Esophagus squamous epithelium (tissue), 5 donors: ENCODE measurements around the gene KIF26B. TPM values are rescaled to one million over a fixed set of nuclear protein-coding genes. Genes with fewer than 3 reads are reported as not detected.

Experiments
- DNase-seq: peaks from one replicate; lab custom pipeline; 2025; lab: John Stamatoyannopoulos, UW
- H3K27ac ChIP-seq, 4 donors: fragments of 200-600 bp; sonication (generic); one replicate each; pipeline ENCODE4 v1.5.1; 2016 to 2019; ENCODE audit warnings: mild to moderate bottlenecking in 1 of 4
- H3K27me3 ChIP-seq, 4 donors: fragments of 200-600 bp; sonication (generic); 1 replicate in 3 of 4; 2 replicates in 1 of 4; pipeline versions ENCODE4 v1.5.1 to v1.6.0; 2017 to 2021; ENCODE audit warnings: antibody characterized with exemption in 1 of 4
- H3K36me3 ChIP-seq, 3 donors: fragments of 200-600 bp; sonication (generic); one replicate each; pipeline ENCODE4 v1.5.1; 2016 to 2019
- H3K4me1 ChIP-seq, 3 donors: fragments of 200-600 bp; sonication (generic); one replicate each; pipeline ENCODE4 v1.5.1; 2017 to 2019
- H3K4me3 ChIP-seq, 4 donors: fragments of 200-600 bp; sonication (generic); 1 replicate in 3 of 4; 2 replicates in 1 of 4; pipeline ENCODE4 v1.5.1; 2016 to 2019; ENCODE audit warnings: mild to moderate bottlenecking in 2 of 4, moderate library complexity in 1 of 4
- H3K9me3 ChIP-seq, 3 donors: fragments of 200-600 bp; sonication (generic); one replicate each; pipeline ENCODE4 v1.5.1; 2016 to 2019
- POLR2A ChIP-seq, 4 donors: fragments of 450-650 bp; IDR thresholded peaks; one replicate each; pipeline ENCODE4 v1.6.1; 2017; ENCODE audit warnings: antibody characterized with exemption in 4 of 4, mild to moderate bottlenecking in 4 of 4, moderate library complexity in 3 of 4
- WGBS, 2 donors: methylation state at CpG; one replicate each; pipeline ENCODE4 v1.1.5; 2018; 5-methylcytosine and 5-hydroxymethylcytosine counted together
- intact Hi-C: fragments of 100-400 bp; cut with DNase I; formaldehyde crosslinking; loops from one replicate; pipeline ENCODE4 v1.15.0; 2022
- total RNA-seq, 4 donors: library from RNA; depleted of rRNA; stranded (reverse); fragments of >200 nt; gene quantifications; one replicate each; pipeline ENCODE4 v1.1.0, GENCODE V29; 2016
- TF ChIP-seq, protein P1 (sequence below), 6 experiments: fragments of 450-650 bp in 4 of 6; fragments of 200-600 bp in 2 of 6; sonication (generic) in 2 of 6; IDR thresholded peaks; one replicate each; pipeline ENCODE4 v1.5.1; 2016 to 2019; ENCODE audit warnings: antibody characterized with exemption in 6 of 6, mild to moderate bottlenecking in 4 of 6, moderate library complexity in 4 of 6
- donor health status: DM: yes; HTN: yes; CAD: no.

The KIF26B gene
- total RNA-seq, 4 donors from 2014 or later = 0.23 to 2.7 (median 1.0) TPM

- H3K9me3 ChIP-seq = no peaks in the 10 kb centered on the region
- intact Hi-C loops = no loop called here
- H3K4me1 ChIP-seq = peaks cover 0 to 11% (median 0%) of the 10 kb centered on the region in 3 donors
- no peak for DNase-seq
- H3K27ac ChIP-seq = no peak overlapping the region
- H3K36me3 ChIP-seq = no peaks in the 10 kb centered on the region
- no peaks in the 10 kb centered on the region for H3K27me3 ChIP-seq
- 37 to 71% methylated on average over 3 to 5 of the region's 5 CpGs for WGBS, 2 donors
- TF ChIP-seq POLR2A (IDR thresholded peaks at IDR 0.05) = no peak
- TF ChIP-seq, protein P1, sequence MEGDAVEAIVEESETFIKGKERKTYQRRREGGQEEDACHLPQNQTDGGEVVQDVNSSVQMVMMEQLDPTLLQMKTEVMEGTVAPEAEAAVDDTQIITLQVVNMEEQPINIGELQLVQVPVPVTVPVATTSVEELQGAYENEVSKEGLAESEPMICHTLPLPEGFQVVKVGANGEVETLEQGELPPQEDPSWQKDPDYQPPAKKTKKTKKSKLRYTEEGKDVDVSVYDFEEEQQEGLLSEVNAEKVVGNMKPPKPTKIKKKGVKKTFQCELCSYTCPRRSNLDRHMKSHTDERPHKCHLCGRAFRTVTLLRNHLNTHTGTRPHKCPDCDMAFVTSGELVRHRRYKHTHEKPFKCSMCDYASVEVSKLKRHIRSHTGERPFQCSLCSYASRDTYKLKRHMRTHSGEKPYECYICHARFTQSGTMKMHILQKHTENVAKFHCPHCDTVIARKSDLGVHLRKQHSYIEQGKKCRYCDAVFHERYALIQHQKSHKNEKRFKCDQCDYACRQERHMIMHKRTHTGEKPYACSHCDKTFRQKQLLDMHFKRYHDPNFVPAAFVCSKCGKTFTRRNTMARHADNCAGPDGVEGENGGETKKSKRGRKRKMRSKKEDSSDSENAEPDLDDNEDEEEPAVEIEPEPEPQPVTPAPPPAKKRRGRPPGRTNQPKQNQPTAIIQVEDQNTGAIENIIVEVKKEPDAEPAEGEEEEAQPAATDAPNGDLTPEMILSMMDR (IDR thresholded peaks at IDR 0.05) = no peak
- H3K4me3 ChIP-seq = no peak overlapping the region
Measured at GRCh38 chr1:245678860-245679411, 524.2 kb downstream of the KIF26B start.

GRCh38 chr1:245679821-245680780, 525.3 kb downstream of the KIF26B start:
- 83 to 85% methylated on average over 24 of the region's 24 CpGs for WGBS, 2 donors
- no peak for DNase-seq

DNA sequence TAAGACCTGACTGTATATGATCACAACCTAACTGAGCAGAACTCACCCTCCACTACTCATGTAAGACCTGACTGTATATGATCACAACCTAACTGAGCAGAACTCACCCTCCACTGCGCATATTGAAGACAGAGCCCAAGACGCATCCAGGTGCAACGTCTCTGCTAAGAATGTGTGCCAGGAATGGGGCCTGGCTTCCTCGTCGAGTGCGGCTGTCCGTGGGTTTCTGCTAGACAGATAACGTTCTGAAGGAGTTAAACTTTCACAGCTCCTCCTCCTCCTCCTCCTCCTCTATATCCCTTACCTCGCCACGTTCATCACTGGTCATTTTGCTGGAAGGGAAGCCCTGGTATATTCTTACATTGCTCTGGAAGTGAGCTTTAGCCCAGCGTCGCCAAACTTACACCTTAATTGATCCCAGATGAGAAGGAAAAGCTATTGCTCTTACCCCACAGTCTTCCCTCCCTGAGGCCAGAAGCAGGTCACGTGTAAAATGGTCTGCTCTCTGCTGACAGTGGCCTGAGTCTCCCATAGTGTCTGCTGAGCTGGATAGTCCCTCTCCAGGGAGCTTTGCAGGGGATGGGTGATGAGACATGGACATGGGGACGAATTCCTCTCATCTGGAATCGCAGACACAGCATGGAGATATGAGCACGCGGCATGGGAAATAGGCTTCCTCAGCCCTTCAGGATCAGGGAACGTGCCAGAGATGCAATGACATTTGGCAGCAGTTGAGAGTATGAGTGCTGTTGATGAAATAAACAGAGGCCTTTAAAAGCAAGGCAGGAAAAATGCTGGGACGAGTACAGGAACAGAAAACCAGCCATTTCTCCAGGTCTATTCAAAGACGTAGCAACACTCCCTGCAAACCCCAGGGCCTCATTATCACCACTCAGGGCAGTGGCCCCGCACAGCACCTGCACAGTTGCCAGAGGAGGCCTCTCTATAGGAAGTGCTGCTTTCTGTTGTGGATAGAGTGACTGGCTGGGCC, 528.1 kb downstream of the KIF26B start:
- intact Hi-C loops = no loop called here
- DNase-seq = no peak
- Histone ChIP-seq H3K36me3 (no peaks in the 10 kb centered on the region), H3K27ac (no peak overlapping the region), H3K4me1 (peaks cover 0 to 12% (median 0%) of the 10 kb centered on the region in 3 donors), H3K9me3 (no peaks in the 10 kb centered on the region), H3K27me3 (peaks cover 0 to 1% (median 0%) of the 10 kb centered on the region in 4 donors), H3K4me3 (no peak overlapping the region)
- TF ChIP-seq, protein P1 (IDR thresholded peaks at IDR 0.05) = no peak
- no peak for TF ChIP-seq POLR2A (IDR thresholded peaks at IDR 0.05)
- 71 to 79% methylated on average over 19 to 21 of the region's 21 CpGs for WGBS, 2 donors

More at GRCh38 chr1:245679821-245680780, 525.3 kb downstream of the KIF26B start:
- Histone ChIP-seq H3K4me1 (peaks cover 0 to 12% (median 0%) of the 10 kb centered on the region in 3 donors), H3K9me3 (no peaks in the 10 kb centered on the region), H3K27me3 (no peaks in the 10 kb centered on the region), H3K27ac (no peak overlapping the region), H3K4me3 (no peak overlapping the region), H3K36me3 (no peaks in the 10 kb centered on the region)
- intact Hi-C loops = no loop called here
- no peak for TF ChIP-seq POLR2A (IDR thresholded peaks at IDR 0.05)
- TF ChIP-seq, protein P1 (IDR thresholded peaks at IDR 0.05) = no peak

GRCh38 chr1:245683676-245684075, 528.9 kb downstream of the KIF26B start:
- Histone ChIP-seq H3K27me3 (peaks cover 0 to 8% (median 0%) of the 10 kb centered on the region in 4 donors), H3K27ac (no peak overlapping the region), H3K4me3 (no peak overlapping the region), H3K4me1 (peaks cover 0 to 12% (median 0%) of the 10 kb centered on the region in 3 donors), H3K9me3 (no peaks in the 10 kb centered on the region), H3K36me3 (no peaks in the 10 kb centered on the region)
- TF ChIP-seq POLR2A (IDR thresholded peaks at IDR 0.05) = no peak
- TF ChIP-seq, protein P1 (IDR thresholded peaks at IDR 0.05) = no peak
- no peak for DNase-seq
- intact Hi-C loops = no loop called here
- 79 to 93% methylated on average over 5 to 8 of the region's 9 CpGs for WGBS, 2 donors
